ENCODE results near the gene LENG9.
"Not testable (repeated sequence)": the region's sequence is repeated elsewhere in the genome, so short reads cannot be mapped to it uniquely, and the experiment has no call there.

The LENG9 gene

DNA sequence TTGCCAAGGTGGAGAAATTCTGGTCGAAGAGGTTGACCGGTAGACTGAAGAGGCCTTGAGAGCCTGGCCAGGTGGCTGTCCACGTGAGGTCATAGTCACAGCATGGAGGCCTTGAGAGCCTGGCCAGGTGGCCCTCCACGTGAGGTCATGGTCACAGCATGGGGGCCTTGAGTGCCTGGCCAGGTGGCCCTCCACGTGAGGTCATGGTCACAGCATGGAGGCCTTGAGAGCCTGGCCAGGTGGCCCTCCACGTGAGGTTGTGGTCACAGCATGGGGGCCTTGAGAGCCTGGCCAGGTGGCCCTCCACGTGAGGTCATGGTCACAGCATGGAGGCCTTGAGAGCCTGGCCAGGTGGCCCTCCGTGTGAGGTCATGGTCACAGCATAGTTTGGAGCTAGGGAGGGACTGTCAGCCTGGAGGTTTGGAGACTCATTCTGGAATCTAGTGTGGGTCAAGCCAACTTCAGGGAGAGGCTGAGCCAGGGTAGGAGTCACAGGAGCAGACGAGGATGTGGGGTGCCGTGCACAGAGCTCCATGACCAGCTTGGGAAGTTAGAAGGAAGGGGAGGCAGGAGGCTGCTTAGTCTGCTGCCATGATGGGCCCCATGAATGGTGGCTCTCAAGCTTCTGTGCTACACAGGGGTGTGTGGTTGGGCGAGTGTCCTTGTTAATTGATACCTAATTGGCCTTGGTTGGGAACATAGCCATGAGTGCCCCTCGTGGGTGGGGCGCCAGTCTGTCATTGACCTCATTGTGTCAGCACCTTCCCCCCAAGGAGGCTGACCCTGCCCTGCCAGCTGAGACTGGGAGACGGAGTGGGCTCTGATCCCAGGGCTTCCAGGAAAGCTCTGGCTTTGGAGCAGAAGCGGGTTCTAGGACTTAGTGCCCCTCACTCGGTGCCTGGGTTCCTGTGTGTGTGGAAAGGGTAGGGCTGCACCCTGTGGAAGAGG lies 4.0 kb downstream of the LENG9 start:
- no peak for DNase-seq (ENCODE audit: low read depth in 3 of 3, low spot score in 1 of 3)

GRCh38 chr19:54458648-54459281 lies 4.8 kb downstream of the LENG9 start:
- no peak for DNase-seq (ENCODE audit: low read depth in 3 of 3, low spot score in 1 of 3)

GRCh38 chr19:54457773-54458647 lies 5.6 kb downstream of the LENG9 start:
- DNase-seq (ENCODE audit: low read depth in 3 of 3, low spot score in 1 of 3), result no peak

- no peak for DNase-seq (ENCODE audit: low read depth in 3 of 3, low spot score in 1 of 3)
Measured at GRCh38 chr19:54456423-54457373, 6.9 kb downstream of the LENG9 start.

DNA sequence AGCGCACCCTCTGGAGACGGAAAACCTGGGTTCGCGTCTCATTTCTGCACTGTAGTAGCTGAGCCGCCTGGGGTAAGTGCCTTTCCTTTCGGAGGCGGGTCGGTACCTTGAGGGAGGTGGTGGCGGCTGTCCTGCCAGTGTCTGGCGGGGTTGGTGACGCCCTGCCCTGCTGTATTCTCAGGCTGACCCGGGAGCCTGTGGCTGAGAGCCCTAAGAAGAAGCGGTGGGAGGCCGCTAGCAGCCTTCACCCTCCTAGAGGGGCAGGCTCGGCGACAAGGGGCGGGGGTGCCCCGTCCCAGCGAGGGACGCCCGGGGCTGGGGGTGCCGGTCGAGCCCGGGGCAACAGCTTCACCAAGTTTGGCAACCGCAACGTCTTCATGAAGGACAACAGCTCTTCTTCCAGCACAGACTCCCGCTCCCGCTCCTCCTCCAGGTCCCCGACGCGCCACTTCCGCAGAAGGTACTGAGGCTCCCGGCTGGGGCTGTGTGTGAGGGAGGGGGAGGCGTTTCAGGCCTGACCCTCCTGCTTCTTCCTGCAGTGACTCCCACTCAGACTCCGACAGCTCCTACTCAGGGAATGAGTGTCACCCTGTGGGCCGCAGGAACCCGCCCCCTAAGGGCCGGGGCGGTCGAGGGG lies 7.7 kb downstream of the LENG9 start:
- no peak for DNase-seq (ENCODE audit: low read depth in 3 of 3, low spot score in 1 of 3)

- no peak for DNase-seq (ENCODE audit: low read depth in 3 of 3, low spot score in 1 of 3)
Measured at GRCh38 chr19:54454781-54455675, 8.6 kb downstream of the LENG9 start.

GRCh38 chr19:54453921-54454780 lies 9.4 kb downstream of the LENG9 start:
- no peak for DNase-seq (ENCODE audit: low read depth in 3 of 3, low spot score in 1 of 3)

- no peak for DNase-seq (ENCODE audit: low read depth in 3 of 3, low spot score in 1 of 3)
Measured at GRCh38 chr19:54452626-54453025, 11.0 kb downstream of the LENG9 start.

DNA sequence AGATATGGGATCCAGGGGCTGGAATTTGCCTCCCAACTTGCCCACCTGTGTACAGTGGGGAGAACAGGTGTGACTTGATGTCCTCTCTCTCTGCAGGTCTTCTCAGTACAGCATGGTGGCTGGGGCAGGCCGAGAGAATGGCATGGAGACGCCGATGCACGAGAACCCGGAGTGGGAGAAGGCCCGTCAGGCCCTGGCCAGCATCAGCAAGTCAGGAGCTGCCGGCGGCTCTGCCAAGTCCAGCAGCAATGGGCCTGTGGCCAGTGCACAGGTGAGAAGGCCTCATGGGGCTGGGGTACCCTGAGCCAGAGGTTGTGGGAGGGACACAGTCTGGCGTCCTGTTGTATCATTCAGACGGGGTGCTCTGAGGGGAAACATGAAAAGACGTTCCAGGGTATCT lies 11.6 kb downstream of the LENG9 start:
- DNase-seq (ENCODE audit: low read depth in 3 of 3, low spot score in 1 of 3), result no peak

GRCh38 chr19:54451331-54451871 lies 12.2 kb downstream of the LENG9 start:
- no peak for DNase-seq (ENCODE audit: low read depth in 3 of 3, low spot score in 1 of 3)

GRCh38 chr19:54449701-54450069 lies 13.9 kb downstream of the LENG9 start:
- DNase-seq (ENCODE audit: low read depth in 3 of 3, low spot score in 1 of 3), result no peak

- DNase-seq (ENCODE audit: low read depth in 3 of 3, low spot score in 1 of 3), result peak; percentile 92 to 96 (median 96)
Measured at GRCh38 chr19:54448774-54449700, 14.5 kb downstream of the LENG9 start, which contains the start of gene LENG8. Gene LENG8 (plus strand): TSS chr19:54449199. CDS start chr19:54451345, 2,146 bp downstream.

GRCh38 chr19:54448040-54448773 lies 15.4 kb downstream of the LENG9 start:
- DNase-seq (ENCODE audit: low read depth in 3 of 3, low spot score in 1 of 3), result peak in 1 of 3 donors; percentile 35

GRCh38 chr19:54446349-54446748 lies 17.2 kb downstream of the LENG9 start:
- DNase-seq (ENCODE audit: low read depth in 3 of 3, low spot score in 1 of 3), result not testable (repeated sequence)

GRCh38 chr19:54444737-54445136 lies 18.8 kb downstream of the LENG9 start:
- no peak for DNase-seq (ENCODE audit: low read depth in 3 of 3, low spot score in 1 of 3)

DNA sequence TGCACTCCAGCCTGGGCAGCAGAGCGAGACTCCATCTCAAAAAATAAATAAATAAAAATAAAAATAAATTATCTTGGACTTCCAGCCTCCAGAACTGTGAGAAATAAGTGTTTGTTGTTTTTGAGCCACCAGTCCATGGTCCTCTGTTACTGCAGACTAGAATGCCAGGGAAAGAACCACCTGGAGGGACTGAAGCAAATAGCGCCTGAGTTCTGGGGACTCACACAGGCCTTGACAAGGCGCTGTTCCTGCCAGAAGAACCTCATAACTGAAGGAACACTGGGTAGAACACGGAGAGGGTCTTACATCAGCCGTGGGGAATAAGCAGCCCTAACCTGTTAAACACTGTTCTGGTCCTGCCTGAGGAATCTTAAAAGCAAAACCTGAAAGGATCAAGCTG lies 22.9 kb downstream of the LENG9 start:
- DNase-seq (ENCODE audit: low read depth in 3 of 3, low spot score in 1 of 3), result no peak
